ENCODE data around the gene USP21.

USP21 gene

GRCh38 chr1:161200421-161200991 is 41.2 kb downstream of the USP21 start:
- no peak for DNase-seq (ENCODE audit: low read depth, low spot score)
- no peak for TF ChIP-seq CTCF (IDR thresholded peaks at IDR 0.05; ENCODE audit: low read depth, low read length)
- in situ Hi-C loops (cut with HindIII; ENCODE audit: low sequenced_read_pairs): loop anchor here (25.0 kb wide), 1 partner anchor 162 kb away; the partner anchor contains the start of gene CFAP126
- no peak overlapping the region for H3K4me3 ChIP-seq (ENCODE audit: low read depth, low read length)

DNA sequence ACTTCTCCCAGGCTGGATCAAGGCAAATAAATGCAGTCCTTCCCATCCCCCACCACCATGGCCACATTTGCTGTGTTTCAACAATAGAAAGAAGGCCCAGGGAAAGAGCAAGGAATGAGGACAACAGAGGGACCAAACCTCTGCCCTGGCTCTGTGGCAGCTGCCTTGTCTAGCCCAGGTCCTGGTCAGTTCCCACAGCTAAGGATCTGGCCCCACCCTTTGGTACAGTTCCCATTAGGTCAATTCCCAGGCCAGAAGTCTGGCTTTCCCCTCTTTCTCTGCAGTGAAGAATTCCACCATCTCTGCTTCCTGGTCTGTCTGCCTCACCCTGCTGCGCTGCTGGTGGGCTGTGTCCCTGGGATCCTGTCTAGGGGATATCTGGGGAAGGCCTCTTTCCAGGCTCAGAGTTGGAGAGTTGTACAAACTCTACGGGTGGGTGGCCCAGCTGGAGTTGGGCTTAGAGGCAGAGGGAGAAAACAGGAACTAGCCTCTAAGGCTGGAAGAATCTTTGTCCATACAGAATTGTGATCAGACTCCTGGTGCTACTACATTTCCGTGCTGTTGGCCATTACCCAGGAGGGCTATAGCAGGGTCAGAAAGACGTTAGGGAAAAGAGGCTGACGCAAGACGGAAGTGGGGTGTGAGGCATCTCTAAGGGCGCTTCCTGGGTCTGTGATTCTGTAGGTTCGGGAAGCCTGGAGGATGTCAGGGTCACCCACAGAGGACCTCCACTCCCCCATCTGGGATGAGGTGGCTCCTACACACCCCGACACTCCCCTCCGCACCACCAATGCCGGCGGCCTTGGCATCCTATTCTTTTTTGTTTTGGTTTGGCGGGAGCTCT is 41.9 kb downstream of the USP21 start:
- in situ Hi-C loops (cut with HindIII; ENCODE audit: low sequenced_read_pairs): loop anchor here (25.0 kb wide), 1 partner anchor 161 kb away; the partner anchor contains the start of gene CFAP126

DNA sequence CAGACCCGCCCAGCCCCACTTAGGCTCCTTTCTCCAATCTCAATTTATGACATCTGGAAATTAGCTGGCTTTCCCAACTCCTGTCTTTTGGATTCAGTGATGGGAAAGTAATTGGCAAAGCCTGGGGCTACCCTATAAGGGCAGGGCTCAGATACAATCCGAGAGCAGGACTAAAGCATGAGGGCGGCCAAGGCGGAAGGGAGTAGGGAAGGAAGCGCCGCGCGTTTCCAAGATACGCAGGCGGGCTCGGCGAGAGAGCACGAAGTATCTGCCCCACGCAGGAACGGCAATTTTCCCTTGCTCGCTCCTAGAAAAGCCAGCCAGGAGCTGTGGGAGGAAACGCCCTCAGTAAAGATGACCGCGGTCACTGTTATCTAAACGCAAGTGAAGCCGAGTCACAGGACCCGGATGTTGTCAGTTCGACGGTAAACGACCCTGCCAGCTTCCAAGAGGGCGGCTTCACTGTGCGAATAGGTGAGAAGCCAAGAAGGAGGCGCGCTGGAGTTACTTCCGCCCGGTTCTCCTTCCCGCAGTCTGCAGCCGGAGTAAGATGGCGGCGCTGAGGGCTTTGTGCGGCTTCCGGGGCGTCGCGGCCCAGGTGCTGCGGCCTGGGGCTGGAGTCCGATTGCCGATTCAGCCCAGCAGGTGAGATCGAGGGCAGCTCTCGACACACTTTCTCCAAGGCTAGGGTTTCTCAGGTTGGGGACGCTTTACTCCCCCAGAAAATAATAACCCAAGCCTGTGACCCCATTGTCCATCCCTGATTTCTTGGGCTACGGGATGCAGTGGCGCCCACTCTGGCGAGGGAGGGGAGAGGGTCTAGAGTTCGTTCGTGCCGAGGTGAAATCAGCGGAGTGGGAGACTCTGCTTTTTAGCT is 42.8 kb downstream of the USP21 start, which contains the start of gene NDUFS2:
Gene NDUFS2 (plus strand): TSS at position 532 of the 877 bp plus-strand sequence. CDS start 19 bp downstream, at position 551.
- in situ Hi-C loops (cut with HindIII; ENCODE audit: low sequenced_read_pairs): loop anchor here (25.0 kb wide), 1 partner anchor 160 kb away; the partner anchor contains the start of gene CFAP126
- H3K4me3 ChIP-seq (ENCODE audit: low read depth, low read length): peak within 1 kb of the TSS; percentile 63
- peak; percentile 99 for DNase-seq (ENCODE audit: low read depth, low spot score)
- TF ChIP-seq CTCF (IDR thresholded peaks at IDR 0.05; ENCODE audit: low read depth, low read length): peak; percentile 34

More for the DNA sequence above, 41.9 kb downstream of the USP21 start:
- H3K4me3 ChIP-seq (ENCODE audit: low read depth, low read length): peak overlapping the region; percentile 63
- no peak for TF ChIP-seq CTCF (IDR thresholded peaks at IDR 0.05; ENCODE audit: low read depth, low read length)
- DNase-seq (ENCODE audit: low read depth, low spot score): peak; percentile 24

GRCh38 chr1:161206411-161207140 is 47.3 kb downstream of the USP21 start:
- no peak for TF ChIP-seq CTCF (IDR thresholded peaks at IDR 0.05; ENCODE audit: low read depth, low read length)
- H3K4me3 ChIP-seq (ENCODE audit: low read depth, low read length): no peak overlapping the region
- in situ Hi-C loops (cut with HindIII; ENCODE audit: low sequenced_read_pairs): loop anchor here (25.0 kb wide), 1 partner anchor 156 kb away; the partner anchor contains the start of gene CFAP126
- DNase-seq (ENCODE audit: low read depth, low spot score): no peak

DNA sequence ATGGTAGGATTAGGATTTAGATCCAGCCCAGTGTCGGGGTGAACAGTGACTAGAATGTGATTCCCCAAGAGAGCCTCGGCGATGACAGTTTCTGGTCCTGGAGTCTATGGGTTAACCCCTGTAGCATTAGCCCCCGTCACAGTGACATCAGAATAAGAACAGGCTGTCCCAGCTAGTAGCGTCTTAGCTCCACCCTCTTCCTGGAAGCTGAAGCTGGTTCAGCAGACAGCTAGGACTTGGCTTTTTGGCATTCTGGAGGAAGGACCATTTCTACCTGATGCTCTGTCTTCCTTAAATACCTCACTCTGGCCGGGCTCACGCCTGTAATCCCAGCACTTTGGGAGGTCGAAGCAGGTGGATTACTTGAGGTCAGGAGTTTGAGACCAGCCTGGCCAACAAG is 47.9 kb downstream of the USP21 start:
- TF ChIP-seq CTCF (IDR thresholded peaks at IDR 0.05; ENCODE audit: low read depth, low read length): no peak
- H3K4me3 ChIP-seq (ENCODE audit: low read depth, low read length): no peak overlapping the region
- DNase-seq (ENCODE audit: low read depth, low spot score): no peak
- in situ Hi-C loops (cut with HindIII; ENCODE audit: low sequenced_read_pairs): loop anchor here (25.0 kb wide), 1 partner anchor 155 kb away; the partner anchor contains the start of gene CFAP126

All from astrocyte of the spinal cord (primary cell).